Measurements from ENCODE around the gene ZC3H18. TPM values are rescaled to one million over a fixed set of nuclear protein-coding genes. Genes with fewer than 3 reads are reported as not detected.

Gene ZC3H18
- total and polyA plus RNA-seq, 2 of the 4 experiments (the other 2 are of a cell fraction) = 3.4 to 21.3 TPM

- H3K18ac ChIP-seq (ENCODE audit: low read depth, low read length) = no peak overlapping the region
- dilution Hi-C loops (cut with HindIII; ENCODE audit: low sequenced_read_pairs, unreplicated experiment) = no loop called here
These were observed 110.4 kb downstream of the ZC3H18 start for GRCh38 chr16:88680554-88681083.

More at GRCh38 chr16:88680554-88681083, 110.4 kb downstream of the ZC3H18 start:
- Histone ChIP-seq H4K91ac (ENCODE audit: insufficient read depth, low read depth, low read length) (no peak overlapping the region), H4K8ac (ENCODE audit: low read depth in 2 of 2, low read length in 2 of 2) (no peak overlapping the region), H3K9me1 (ENCODE audit: insufficient read depth, low read length) (no peaks in the 10 kb centered on the region), H4K5ac (ENCODE audit: low read depth, low read length) (no peak overlapping the region), H2BK20ac (ENCODE audit: low read depth, low read length) (no peak overlapping the region), H2AK5ac (ENCODE audit: low read depth, low read length) (no peak overlapping the region), H3K4ac (ENCODE audit: low read depth, low read length) (no peak overlapping the region), H3K79me1 (ENCODE audit: low read depth in 1 of 2, low read length in 2 of 2) (no peaks in the 10 kb centered on the region), H3K36me3 (ENCODE audit: control insufficient read depth, insufficient read depth, low read length) (peaks cover 1% of the 10 kb centered on the region; the same call in 1 of the 2 replicates), H3K56ac (ENCODE audit: extremely low read depth, insufficient read depth, low read length) (no peak overlapping the region), H4K20me1 (ENCODE audit: insufficient read depth, low read length) (0 out of 2 replicates have a peak, but pooled peaks cover 9% of the 10 kb centered on the region), H3K4me2 (ENCODE audit: low read depth, low read length) (no peak overlapping the region), H3K4me1 (ENCODE audit: control insufficient read depth, insufficient read depth, low read length) (peaks cover 7% of the 10 kb centered on the region; the same call in 1 of the 2 replicates), H3K9ac (ENCODE audit: low read depth, low read length) (no peak overlapping the region), H3K27me3 (ENCODE audit: control insufficient read depth, insufficient read depth, low read length) (peaks cover 4% of the 10 kb centered on the region; the same call in 1 of the 2 replicates), H3K23ac (ENCODE audit: low read depth, low read length) (no peak overlapping the region), H3K27ac (ENCODE audit: insufficient read depth, low read length) (no peak overlapping the region), H2BK15ac (ENCODE audit: low read depth, low read length) (no peak overlapping the region), H3K9me3 (ENCODE audit: control insufficient read depth, insufficient read depth, low read length) (no peaks in the 10 kb centered on the region), H2AK9ac (replicated peaks; ENCODE audit: low read depth, low read length, poor library complexity) (no peak overlapping the region), H2AFZ (replicated peaks; ENCODE audit: low read length, poor library complexity) (peak overlapping the region; percentile 14), H3K14ac (replicated peaks; ENCODE audit: low read depth, low read length) (no peak overlapping the region), H3K4me3 (ENCODE audit: insufficient read depth, low read depth, low read length) (no peak overlapping the region), H2BK5ac (ENCODE audit: low read depth, low read length, poor library complexity, severe bottlenecking) (no peak overlapping the region), H2BK120ac (ENCODE audit: low read depth, low read length) (no peak overlapping the region)
- no peak for TF ChIP-seq FOS (IDR thresholded peaks at IDR 0.05; ENCODE audit: low read depth, low read length)
- no peak for TF ChIP-seq CEBPB (IDR thresholded peaks at IDR 0.05; ENCODE audit: low read depth, low read length)
- TF ChIP-seq BHLHE40 (IDR thresholded peaks at IDR 0.05; ENCODE audit: low read depth, low read length) = no peak
- no peak for TF ChIP-seq RCOR1 (IDR thresholded peaks at IDR 0.05; ENCODE audit: insufficient replicate concordance, low read length)
- TF ChIP-seq RAD21 (IDR thresholded peaks at IDR 0.05; ENCODE audit: low read length) = no peak
- TF ChIP-seq MAZ (IDR thresholded peaks at IDR 0.05; ENCODE audit: borderline replicate concordance, low read depth, low read length) = no peak
- TF ChIP-seq USF2 (IDR thresholded peaks at IDR 0.05; ENCODE audit: low read depth, low read length) = no peak
- TF ChIP-seq ELK1 (IDR thresholded peaks at IDR 0.05; ENCODE audit: borderline replicate concordance, low read depth, low read length) = no peak
- TF ChIP-seq SMC3 (IDR thresholded peaks at IDR 0.05; ENCODE audit: low read depth, low read length) = no peak
- no peak for TF ChIP-seq MXI1 (IDR thresholded peaks at IDR 0.05; ENCODE audit: borderline replicate concordance, low read depth, low read length)
- no peak for TF ChIP-seq NFE2L2 (IDR thresholded peaks at IDR 0.05; ENCODE audit: low read depth, low read length)
- TF ChIP-seq CHD1 (IDR thresholded peaks at IDR 0.05; ENCODE audit: low read depth, low read length) = no peak
- TF ChIP-seq POLR2A (IDR thresholded peaks at IDR 0.05; ENCODE audit: low read depth, low read length) = no peak
- TF ChIP-seq RFX5 (IDR thresholded peaks at IDR 0.05; ENCODE audit: low read depth, low read length) = no peak
- TF ChIP-seq CTCF (conservative IDR thresholded peaks at IDR 0.05; ENCODE audit: low read depth, low read length) = no peak
- TF ChIP-seq MAFK (IDR thresholded peaks at IDR 0.05; ENCODE audit: low read depth, low read length) = no peak
- CTCF ChIA-PET = no interaction called here
- intact Hi-C loops (cut with micrococcal nuclease) (no loop called here), in situ Hi-C loops (cut with MboI; ENCODE audit: low sequenced_read_pairs) (no loop called here)
- no TSS peak for BruUV-seq (replicated peaks)
- WGBS, 2 experiments (ENCODE audit: extremely low coverage in 2 of 2, insufficient read length in 1 of 2) = no CpG with 5 or more reads among the region's 5 CpGs
- no peak for ATAC-seq (ENCODE audit: low read depth)
- no peak for DNase-seq
- POLR2A ChIA-PET (ENCODE audit: unreplicated experiment) = no interaction called here
